ENCODE results near the gene GBX1.

GBX1 gene

GRCh38 chr7:151133266-151133985 lies 34.1 kb downstream of the GBX1 start:
- no peak for TF ChIP-seq CTCF (IDR thresholded peaks at IDR 0.05; ENCODE audit: low read depth, low read length)
- in situ Hi-C loops (cut with HindIII; ENCODE audit: low sequenced_read_pairs), result no loop called here
- no peak for DNase-seq (ENCODE audit: low read depth, low spot score)
- H3K4me3 ChIP-seq (ENCODE audit: low read depth, low read length), result no peak overlapping the region

GRCh38 chr7:151132461-151133205 lies 34.9 kb downstream of the GBX1 start:
- in situ Hi-C loops (cut with HindIII; ENCODE audit: low sequenced_read_pairs), result no loop called here
- no peak for DNase-seq (ENCODE audit: low read depth, low spot score)
- no peak for TF ChIP-seq CTCF (IDR thresholded peaks at IDR 0.05; ENCODE audit: low read depth, low read length)
- H3K4me3 ChIP-seq (ENCODE audit: low read depth, low read length), result no peak overlapping the region

- no peak for DNase-seq (ENCODE audit: low read depth, low spot score)
- in situ Hi-C loops (cut with HindIII; ENCODE audit: low sequenced_read_pairs), result no loop called here
These were observed 35.8 kb downstream of the GBX1 start for GRCh38 chr7:151131592-151132293.

GRCh38 chr7:151131224-151131591 lies 36.3 kb downstream of the GBX1 start:
- no peak overlapping the region for H3K4me3 ChIP-seq (ENCODE audit: low read depth, low read length)
- in situ Hi-C loops (cut with HindIII; ENCODE audit: low sequenced_read_pairs), result no loop called here
- DNase-seq (ENCODE audit: low read depth, low spot score), result no peak
- no peak for TF ChIP-seq CTCF (IDR thresholded peaks at IDR 0.05; ENCODE audit: low read depth, low read length)

More at GRCh38 chr7:151131592-151132293, 35.8 kb downstream of the GBX1 start:
- no peak for TF ChIP-seq CTCF (IDR thresholded peaks at IDR 0.05; ENCODE audit: low read depth, low read length)
- H3K4me3 ChIP-seq (ENCODE audit: low read depth, low read length), result no peak overlapping the region

GRCh38 chr7:151130741-151131157 lies 36.7 kb downstream of the GBX1 start:
- in situ Hi-C loops (cut with HindIII; ENCODE audit: low sequenced_read_pairs), result no loop called here
- DNase-seq (ENCODE audit: low read depth, low spot score), result no peak
- no peak for TF ChIP-seq CTCF (IDR thresholded peaks at IDR 0.05; ENCODE audit: low read depth, low read length)
- no peak overlapping the region for H3K4me3 ChIP-seq (ENCODE audit: low read depth, low read length)

GRCh38 chr7:151129960-151130591 lies 37.4 kb downstream of the GBX1 start:
- no peak overlapping the region for H3K4me3 ChIP-seq (ENCODE audit: low read depth, low read length)
- in situ Hi-C loops (cut with HindIII; ENCODE audit: low sequenced_read_pairs), result no loop called here
- no peak for TF ChIP-seq CTCF (IDR thresholded peaks at IDR 0.05; ENCODE audit: low read depth, low read length)
- DNase-seq (ENCODE audit: low read depth, low spot score), result no peak

All from astrocyte of the spinal cord (primary cell).